H1 (cell line): ENCODE measurements around the gene SRMS. TPM values are rescaled to one million over a fixed set of nuclear protein-coding genes. Genes with fewer than 3 reads are reported as not detected.

Source experiments
- CREB1 ChIP-seq: IDR thresholded peaks from 2 replicates; pipeline ENCODE4 v1.6.1; 2012; ENCODE audit warnings: inconsistent platforms
- RBBP5 ChIP-seq: IDR thresholded peaks from 2 replicates; pipeline ENCODE4 v1.7.1; 2012; ENCODE audit warnings: low read depth, mild to moderate bottlenecking, inconsistent platforms, low read length, moderate library complexity, borderline replicate concordance
- SIN3A ChIP-seq, 2 experiments: IDR thresholded peaks in 1 of 2; conservative IDR thresholded peaks in 1 of 2; 2 replicates each; pipeline ENCODE4 v1.6.1; 2011 to 2012; ENCODE audit warnings: low read length in 2 of 2, improper control_type of control experiment in 1 of 2, low read depth in 1 of 2, mild to moderate bottlenecking in 1 of 2
- SIX5 ChIP-seq: IDR thresholded peaks from 2 replicates; pipeline ENCODE4 v1.6.1; 2011; ENCODE audit warnings: mild to moderate bottlenecking, low read depth, low read length
- TAF7 ChIP-seq: optimal IDR thresholded peaks from 2 replicates; pipeline ENCODE3; 2011; ENCODE audit warnings: low read depth, mild to moderate bottlenecking, inconsistent platforms, low read length, moderate library complexity, borderline replicate concordance
- TBP ChIP-seq: IDR thresholded peaks from 2 replicates; pipeline ENCODE4 v1.6.1; 2011; ENCODE audit warnings: low read depth, low read length, improper control_type of control experiment
- polyA plus RNA-seq, 7 experiments: library from polyadenylated mRNA; depleted of rRNA in 3 of 7; stranded (reverse) in 5 of 7; unstranded in 2 of 7; fragments of >200 nt in 5 of 7; fragments of 200-250 nt in 2 of 7; gene quantifications; 1 replicate in 5 of 7; 2 replicates in 1 of 7; 4 replicates in 1 of 7; pipeline versions ENCODE4 v1.2.1 to v1.2.3, GENCODE V29; 2011 to 2013; ENCODE audit warnings: missing spikeins in 2 of 7, mixed read lengths in 2 of 7
- total RNA-seq: library from RNA; stranded (reverse); fragmentation: NEBNext Ultra II Directional; extraction: Animal tissue kit (Norgen Biotek cat#: 25700); gene quantifications from 2 replicates; pipeline ENCODE4 v1.2.1, GENCODE V29; 2021
- TF ChIP-seq, protein P1 (sequence below): IDR thresholded peaks from 2 replicates; pipeline ENCODE4 v1.6.1; 2012; ENCODE audit warnings: low read length, inconsistent platforms
- TF ChIP-seq, protein P2 (sequence below): fragments of 300-600 bp; sonication (generic); IDR thresholded peaks from 2 replicates; pipeline ENCODE4 v1.7.1; 2012; ENCODE audit warnings: low read length, moderate library complexity, mild to moderate bottlenecking, inconsistent platforms; ENCODE audit not compliant: insufficient replicate concordance

Gene SRMS
- total and polyA plus RNA-seq, 2 of the 8 experiments (the other 6 are each of a cell fraction or from before 2014, with no cell fraction given), result 0.39 to 0.76 TPM

DNA sequence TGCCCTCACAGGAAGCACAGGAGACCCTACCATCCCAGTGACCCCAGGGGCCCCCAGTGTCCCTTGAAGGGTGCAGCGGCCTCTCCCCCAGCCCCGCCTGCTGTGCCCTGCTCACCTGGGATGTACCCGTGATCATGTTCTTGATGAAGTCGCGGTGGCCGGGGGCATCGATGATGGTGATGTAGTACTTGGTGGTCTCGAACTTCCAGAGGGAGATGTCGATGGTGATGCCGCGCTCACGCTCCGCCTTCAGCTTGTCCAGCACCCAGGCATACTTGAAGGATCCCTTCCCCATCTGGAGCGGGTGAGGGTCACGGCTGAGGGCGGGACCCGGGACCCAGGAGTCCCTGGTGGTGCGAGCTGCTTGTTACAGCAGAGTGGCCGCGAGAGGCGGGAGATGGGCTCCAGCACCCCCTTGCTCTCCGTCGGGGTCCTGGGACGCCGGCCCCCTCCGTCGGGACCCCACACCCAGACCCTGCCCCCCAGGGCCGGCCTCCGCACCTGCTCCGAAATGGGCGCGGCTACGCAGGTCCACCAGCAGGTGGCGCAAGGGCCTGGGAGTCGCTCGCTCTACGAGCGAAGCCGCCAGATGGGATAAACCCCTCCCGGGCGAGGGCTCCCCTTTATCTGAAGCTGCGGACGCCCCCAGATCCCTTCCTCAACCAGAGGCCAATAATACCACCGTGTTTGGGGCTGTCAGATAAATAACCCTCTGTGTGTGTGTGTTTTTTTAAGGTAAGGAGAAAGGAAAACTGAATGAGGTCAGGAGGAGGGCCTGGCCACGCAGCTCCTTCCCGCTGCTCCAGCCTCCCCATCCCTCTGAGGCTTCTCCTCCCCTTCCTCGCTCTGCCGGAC, 51.6 kb downstream of the SRMS start (continued):
- TF ChIP-seq, protein P1, sequence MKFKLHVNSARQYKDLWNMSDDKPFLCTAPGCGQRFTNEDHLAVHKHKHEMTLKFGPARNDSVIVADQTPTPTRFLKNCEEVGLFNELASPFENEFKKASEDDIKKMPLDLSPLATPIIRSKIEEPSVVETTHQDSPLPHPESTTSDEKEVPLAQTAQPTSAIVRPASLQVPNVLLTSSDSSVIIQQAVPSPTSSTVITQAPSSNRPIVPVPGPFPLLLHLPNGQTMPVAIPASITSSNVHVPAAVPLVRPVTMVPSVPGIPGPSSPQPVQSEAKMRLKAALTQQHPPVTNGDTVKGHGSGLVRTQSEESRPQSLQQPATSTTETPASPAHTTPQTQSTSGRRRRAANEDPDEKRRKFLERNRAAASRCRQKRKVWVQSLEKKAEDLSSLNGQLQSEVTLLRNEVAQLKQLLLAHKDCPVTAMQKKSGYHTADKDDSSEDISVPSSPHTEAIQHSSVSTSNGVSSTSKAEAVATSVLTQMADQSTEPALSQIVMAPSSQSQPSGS, result no peak
- TF ChIP-seq, protein P2, sequence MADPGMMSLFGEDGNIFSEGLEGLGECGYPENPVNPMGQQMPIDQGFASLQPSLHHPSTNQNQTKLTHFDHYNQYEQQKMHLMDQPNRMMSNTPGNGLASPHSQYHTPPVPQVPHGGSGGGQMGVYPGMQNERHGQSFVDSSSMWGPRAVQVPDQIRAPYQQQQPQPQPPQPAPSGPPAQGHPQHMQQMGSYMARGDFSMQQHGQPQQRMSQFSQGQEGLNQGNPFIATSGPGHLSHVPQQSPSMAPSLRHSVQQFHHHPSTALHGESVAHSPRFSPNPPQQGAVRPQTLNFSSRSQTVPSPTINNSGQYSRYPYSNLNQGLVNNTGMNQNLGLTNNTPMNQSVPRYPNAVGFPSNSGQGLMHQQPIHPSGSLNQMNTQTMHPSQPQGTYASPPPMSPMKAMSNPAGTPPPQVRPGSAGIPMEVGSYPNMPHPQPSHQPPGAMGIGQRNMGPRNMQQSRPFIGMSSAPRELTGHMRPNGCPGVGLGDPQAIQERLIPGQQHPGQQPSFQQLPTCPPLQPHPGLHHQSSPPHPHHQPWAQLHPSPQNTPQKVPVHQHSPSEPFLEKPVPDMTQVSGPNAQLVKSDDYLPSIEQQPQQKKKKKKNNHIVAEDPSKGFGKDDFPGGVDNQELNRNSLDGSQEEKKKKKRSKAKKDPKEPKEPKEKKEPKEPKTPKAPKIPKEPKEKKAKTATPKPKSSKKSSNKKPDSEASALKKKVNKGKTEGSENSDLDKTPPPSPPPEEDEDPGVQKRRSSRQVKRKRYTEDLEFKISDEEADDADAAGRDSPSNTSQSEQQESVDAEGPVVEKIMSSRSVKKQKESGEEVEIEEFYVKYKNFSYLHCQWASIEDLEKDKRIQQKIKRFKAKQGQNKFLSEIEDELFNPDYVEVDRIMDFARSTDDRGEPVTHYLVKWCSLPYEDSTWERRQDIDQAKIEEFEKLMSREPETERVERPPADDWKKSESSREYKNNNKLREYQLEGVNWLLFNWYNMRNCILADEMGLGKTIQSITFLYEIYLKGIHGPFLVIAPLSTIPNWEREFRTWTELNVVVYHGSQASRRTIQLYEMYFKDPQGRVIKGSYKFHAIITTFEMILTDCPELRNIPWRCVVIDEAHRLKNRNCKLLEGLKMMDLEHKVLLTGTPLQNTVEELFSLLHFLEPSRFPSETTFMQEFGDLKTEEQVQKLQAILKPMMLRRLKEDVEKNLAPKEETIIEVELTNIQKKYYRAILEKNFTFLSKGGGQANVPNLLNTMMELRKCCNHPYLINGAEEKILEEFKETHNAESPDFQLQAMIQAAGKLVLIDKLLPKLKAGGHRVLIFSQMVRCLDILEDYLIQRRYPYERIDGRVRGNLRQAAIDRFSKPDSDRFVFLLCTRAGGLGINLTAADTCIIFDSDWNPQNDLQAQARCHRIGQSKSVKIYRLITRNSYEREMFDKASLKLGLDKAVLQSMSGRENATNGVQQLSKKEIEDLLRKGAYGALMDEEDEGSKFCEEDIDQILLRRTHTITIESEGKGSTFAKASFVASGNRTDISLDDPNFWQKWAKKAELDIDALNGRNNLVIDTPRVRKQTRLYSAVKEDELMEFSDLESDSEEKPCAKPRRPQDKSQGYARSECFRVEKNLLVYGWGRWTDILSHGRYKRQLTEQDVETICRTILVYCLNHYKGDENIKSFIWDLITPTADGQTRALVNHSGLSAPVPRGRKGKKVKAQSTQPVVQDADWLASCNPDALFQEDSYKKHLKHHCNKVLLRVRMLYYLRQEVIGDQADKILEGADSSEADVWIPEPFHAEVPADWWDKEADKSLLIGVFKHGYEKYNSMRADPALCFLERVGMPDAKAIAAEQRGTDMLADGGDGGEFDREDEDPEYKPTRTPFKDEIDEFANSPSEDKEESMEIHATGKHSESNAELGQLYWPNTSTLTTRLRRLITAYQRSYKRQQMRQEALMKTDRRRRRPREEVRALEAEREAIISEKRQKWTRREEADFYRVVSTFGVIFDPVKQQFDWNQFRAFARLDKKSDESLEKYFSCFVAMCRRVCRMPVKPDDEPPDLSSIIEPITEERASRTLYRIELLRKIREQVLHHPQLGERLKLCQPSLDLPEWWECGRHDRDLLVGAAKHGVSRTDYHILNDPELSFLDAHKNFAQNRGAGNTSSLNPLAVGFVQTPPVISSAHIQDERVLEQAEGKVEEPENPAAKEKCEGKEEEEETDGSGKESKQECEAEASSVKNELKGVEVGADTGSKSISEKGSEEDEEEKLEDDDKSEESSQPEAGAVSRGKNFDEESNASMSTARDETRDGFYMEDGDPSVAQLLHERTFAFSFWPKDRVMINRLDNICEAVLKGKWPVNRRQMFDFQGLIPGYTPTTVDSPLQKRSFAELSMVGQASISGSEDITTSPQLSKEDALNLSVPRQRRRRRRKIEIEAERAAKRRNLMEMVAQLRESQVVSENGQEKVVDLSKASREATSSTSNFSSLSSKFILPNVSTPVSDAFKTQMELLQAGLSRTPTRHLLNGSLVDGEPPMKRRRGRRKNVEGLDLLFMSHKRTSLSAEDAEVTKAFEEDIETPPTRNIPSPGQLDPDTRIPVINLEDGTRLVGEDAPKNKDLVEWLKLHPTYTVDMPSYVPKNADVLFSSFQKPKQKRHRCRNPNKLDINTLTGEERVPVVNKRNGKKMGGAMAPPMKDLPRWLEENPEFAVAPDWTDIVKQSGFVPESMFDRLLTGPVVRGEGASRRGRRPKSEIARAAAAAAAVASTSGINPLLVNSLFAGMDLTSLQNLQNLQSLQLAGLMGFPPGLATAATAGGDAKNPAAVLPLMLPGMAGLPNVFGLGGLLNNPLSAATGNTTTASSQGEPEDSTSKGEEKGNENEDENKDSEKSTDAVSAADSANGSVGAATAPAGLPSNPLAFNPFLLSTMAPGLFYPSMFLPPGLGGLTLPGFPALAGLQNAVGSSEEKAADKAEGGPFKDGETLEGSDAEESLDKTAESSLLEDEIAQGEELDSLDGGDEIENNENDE, result no peak
- no peak for TF ChIP-seq RBBP5
- no peak; a peak in 1 of 4 replicates for TF ChIP-seq SIN3A (conservative IDR thresholded peaks at IDR 0.05 in 1 of 2, IDR thresholded peaks at IDR 0.05 in 1 of 2; ENCODE audit: low read depth in 1 of 2, low read length in 2 of 2)
- TF ChIP-seq CREB1, result peak; percentile 69
- no peak for TF ChIP-seq TBP
- no peak for TF ChIP-seq SIX5
- TF ChIP-seq TAF7, result no peak
